H1 (cell line): Measurements from ENCODE around the gene RELB.

Experiments used
- CTCF ChIP-seq, 3 experiments: IDR thresholded peaks; 1 replicate in 2 of 3; 2 replicates in 1 of 3; pipeline versions ENCODE4 v1.5.1 to v1.6.1; 2011; ENCODE audit warnings: low read length in 3 of 3, mild to moderate bottlenecking in 3 of 3, inconsistent platforms in 2 of 3, low read depth in 1 of 3, moderate library complexity in 1 of 3; ENCODE audit not compliant: insufficient read depth in 1 of 3; ENCODE audit errors: control extremely low read depth in 1 of 3
- HDAC6 ChIP-seq: IDR thresholded peaks from one replicate; pipeline ENCODE4 v1.7.1; 2012; ENCODE audit warnings: low read depth, mild to moderate bottlenecking, inconsistent platforms, low read length, moderate library complexity
- POLR2A ChIP-seq, 2 experiments: IDR thresholded peaks; 1 replicate in 1 of 2; 2 replicates in 1 of 2; pipeline ENCODE4 v1.6.1; 2011; ENCODE audit warnings: low read depth in 2 of 2, low read length in 2 of 2, mild to moderate bottlenecking in 2 of 2; ENCODE audit errors: control extremely low read depth in 1 of 2

- TF ChIP-seq POLR2A (IDR thresholded peaks at IDR 0.05; ENCODE audit: control extremely low read depth in 1 of 2, low read depth in 2 of 2, low read length in 2 of 2) (no peak), CTCF (IDR thresholded peaks at IDR 0.05; ENCODE audit: control extremely low read depth in 1 of 3, insufficient read depth in 1 of 3, low read depth in 1 of 3, low read length in 3 of 3) (no peak), HDAC6 (no peak)
Observed at GRCh38 chr19:44998025-44998424, 3.2 kb upstream of the RELB start.
